ENCODE measurements around the gene NBEA. TPM values are rescaled to one million over a fixed set of nuclear protein-coding genes. Genes with fewer than 3 reads are reported as not detected.

NBEA gene
- total RNA-seq, 2 donors from 2014 or later: 0.62 to 1.2 TPM

- H3K36me3 Mint-ChIP-seq (ENCODE audit: insufficient read depth in 2 of 2): no peaks in the 10 kb centered on the region
- ATAC-seq (replicated peaks in 1 of 2) (no peak), DNase-seq (no peak)
- no peak overlapping the region for H3K4me3 Mint-ChIP-seq
- peaks cover 0 to 1% of the 10 kb centered on the region in 2 donors for H3K9me3 Mint-ChIP-seq
- no peaks in the 10 kb centered on the region for H3K27me3 Mint-ChIP-seq (ENCODE audit: low read depth)
- H3K4me1 Mint-ChIP-seq (ENCODE audit: low read depth): no peaks in the 10 kb centered on the region
- no peak overlapping the region for H3K27ac Mint-ChIP-seq
These were observed 283.1 kb downstream of the NBEA start for GRCh38 chr13:35225159-35225558.

- no peaks in the 10 kb centered on the region for H3K4me1 Mint-ChIP-seq (ENCODE audit: low read depth)
- H3K36me3 Mint-ChIP-seq (ENCODE audit: insufficient read depth in 2 of 2): no peaks in the 10 kb centered on the region
- no peak overlapping the region for H3K27ac Mint-ChIP-seq
These were observed 283.5 kb downstream of the NBEA start for GRCh38 chr13:35225582-35225981.

GRCh38 chr13:35228536-35228935 is 286.5 kb downstream of the NBEA start:
- DNase-seq: no peak
- no peak for ATAC-seq (replicated peaks in 1 of 2)
- H3K27me3 Mint-ChIP-seq (ENCODE audit: low read depth): no peaks in the 10 kb centered on the region
- no peak overlapping the region for H3K4me3 Mint-ChIP-seq
- no peaks in the 10 kb centered on the region for H3K9me3 Mint-ChIP-seq
- H3K36me3 Mint-ChIP-seq (ENCODE audit: insufficient read depth in 2 of 2): no peaks in the 10 kb centered on the region
- H3K27ac Mint-ChIP-seq: no peak overlapping the region
- no peaks in the 10 kb centered on the region for H3K4me1 Mint-ChIP-seq (ENCODE audit: low read depth)

More at GRCh38 chr13:35225582-35225981, 283.5 kb downstream of the NBEA start:
- ATAC-seq (replicated peaks in 1 of 2) (no peak), DNase-seq (no peak)
- H3K9me3 Mint-ChIP-seq: peaks cover 0 to 1% of the 10 kb centered on the region in 2 donors
- no peaks in the 10 kb centered on the region for H3K27me3 Mint-ChIP-seq (ENCODE audit: low read depth)
- no peak overlapping the region for H3K4me3 Mint-ChIP-seq

- H3K4me3 Mint-ChIP-seq: no peak overlapping the region
- DNase-seq (no peak), ATAC-seq (replicated peaks in 1 of 2) (no peak)
- no peaks in the 10 kb centered on the region for H3K36me3 Mint-ChIP-seq (ENCODE audit: insufficient read depth in 2 of 2)
- no peaks in the 10 kb centered on the region for H3K4me1 Mint-ChIP-seq (ENCODE audit: low read depth)
- H3K9me3 Mint-ChIP-seq: no peaks in the 10 kb centered on the region
- no peak overlapping the region for H3K27ac Mint-ChIP-seq
- H3K27me3 Mint-ChIP-seq (ENCODE audit: low read depth): no peaks in the 10 kb centered on the region
These were observed 289.4 kb downstream of the NBEA start for GRCh38 chr13:35231426-35231825.

- Mint-ChIP-seq H3K27ac (no peak overlapping the region), H3K27me3 (ENCODE audit: low read depth) (no peaks in the 10 kb centered on the region), H3K4me1 (ENCODE audit: low read depth) (no peaks in the 10 kb centered on the region), H3K9me3 (peaks cover 0 to 3% of the 10 kb centered on the region in 2 donors), H3K4me3 (no peak overlapping the region), H3K36me3 (ENCODE audit: insufficient read depth in 2 of 2) (no peaks in the 10 kb centered on the region)
- DNase-seq (no peak), ATAC-seq (replicated peaks in 1 of 2) (no peak)
These were observed 296.2 kb downstream of the NBEA start for GRCh38 chr13:35238274-35238673.

- no peak overlapping the region for H3K4me3 Mint-ChIP-seq
- peaks cover 0 to 2% of the 10 kb centered on the region in 2 donors for H3K9me3 Mint-ChIP-seq
- H3K27ac Mint-ChIP-seq: no peak overlapping the region
- peaks cover 0 to 4% of the 10 kb centered on the region in 2 donors for H3K36me3 Mint-ChIP-seq (ENCODE audit: insufficient read depth in 2 of 2)
- no peaks in the 10 kb centered on the region for H3K27me3 Mint-ChIP-seq (ENCODE audit: low read depth)
- ATAC-seq (replicated peaks in 1 of 2) (no peak), DNase-seq (no peak)
- H3K4me1 Mint-ChIP-seq (ENCODE audit: low read depth): no peaks in the 10 kb centered on the region
These were observed 310.6 kb downstream of the NBEA start for GRCh38 chr13:35252536-35253205.

GRCh38 chr13:35255241-35255640 is 313.2 kb downstream of the NBEA start:
- Mint-ChIP-seq H3K27me3 (ENCODE audit: low read depth) (no peaks in the 10 kb centered on the region), H3K4me3 (no peak overlapping the region), H3K36me3 (ENCODE audit: insufficient read depth in 2 of 2) (peaks cover 0 to 2% of the 10 kb centered on the region in 2 donors), H3K27ac (no peak overlapping the region), H3K9me3 (peaks cover 0 to 2% of the 10 kb centered on the region in 2 donors), H3K4me1 (ENCODE audit: low read depth) (no peaks in the 10 kb centered on the region)
- DNase-seq (no peak), ATAC-seq (replicated peaks in 1 of 2) (no peak)

GRCh38 chr13:35256459-35257148 is 314.5 kb downstream of the NBEA start:
- H3K27me3 Mint-ChIP-seq (ENCODE audit: low read depth): no peaks in the 10 kb centered on the region
- DNase-seq (no peak), ATAC-seq (replicated peaks in 1 of 2) (no peak)
- no peaks in the 10 kb centered on the region for H3K4me1 Mint-ChIP-seq (ENCODE audit: low read depth)
- H3K27ac Mint-ChIP-seq: no peak overlapping the region
- no peak overlapping the region for H3K4me3 Mint-ChIP-seq
- H3K9me3 Mint-ChIP-seq: peaks cover 2% of the 10 kb centered on the region in 2 donors
- peaks cover 0 to 4% of the 10 kb centered on the region in 2 donors for H3K36me3 Mint-ChIP-seq (ENCODE audit: insufficient read depth in 2 of 2)

- DNase-seq: no peak
- Mint-ChIP-seq H3K27me3 (ENCODE audit: low read depth) (no peaks in the 10 kb centered on the region), H3K27ac (no peak overlapping the region), H3K9me3 (peaks cover 2 to 3% of the 10 kb centered on the region in 2 donors), H3K4me1 (ENCODE audit: low read depth) (no peaks in the 10 kb centered on the region), H3K36me3 (ENCODE audit: insufficient read depth in 2 of 2) (peaks cover 0 to 10% of the 10 kb centered on the region in 2 donors), H3K4me3 (no peak overlapping the region)
- no peak for ATAC-seq (replicated peaks in 1 of 2)
These were observed 318.2 kb downstream of the NBEA start for GRCh38 chr13:35260316-35260715.

- Mint-ChIP-seq H3K9me3 (peaks cover 5 to 10% of the 10 kb centered on the region in 2 donors), H3K4me3 (no peak overlapping the region), H3K27me3 (ENCODE audit: low read depth) (no peaks in the 10 kb centered on the region), H3K4me1 (ENCODE audit: low read depth) (no peaks in the 10 kb centered on the region), H3K36me3 (ENCODE audit: insufficient read depth in 2 of 2) (peaks cover 7 to 11% of the 10 kb centered on the region in 2 donors), H3K27ac (no peak overlapping the region)
- no peak for DNase-seq
- ATAC-seq (replicated peaks in 1 of 2): no peak
These were observed 324.3 kb downstream of the NBEA start for GRCh38 chr13:35266412-35266811.

GRCh38 chr13:35278917-35279316 is 336.8 kb downstream of the NBEA start:
- no peaks in the 10 kb centered on the region for H3K27me3 Mint-ChIP-seq (ENCODE audit: low read depth)
- no peak overlapping the region for H3K4me3 Mint-ChIP-seq
- H3K9me3 Mint-ChIP-seq: no peaks in the 10 kb centered on the region
- no peak overlapping the region for H3K27ac Mint-ChIP-seq
- no peak for ATAC-seq (replicated peaks in 1 of 2)
- DNase-seq: no peak
- H3K36me3 Mint-ChIP-seq (ENCODE audit: insufficient read depth in 2 of 2): no peaks in the 10 kb centered on the region
- H3K4me1 Mint-ChIP-seq (ENCODE audit: low read depth): no peaks in the 10 kb centered on the region

- ATAC-seq (replicated peaks in 1 of 2) (no peak), DNase-seq (no peak)
- no peak overlapping the region for H3K4me3 Mint-ChIP-seq
- no peak overlapping the region for H3K27ac Mint-ChIP-seq
- no peaks in the 10 kb centered on the region for H3K36me3 Mint-ChIP-seq (ENCODE audit: insufficient read depth in 2 of 2)
- H3K9me3 Mint-ChIP-seq: no peaks in the 10 kb centered on the region
- H3K4me1 Mint-ChIP-seq (ENCODE audit: low read depth): no peaks in the 10 kb centered on the region
- H3K27me3 Mint-ChIP-seq (ENCODE audit: low read depth): no peaks in the 10 kb centered on the region
These were observed 337.4 kb downstream of the NBEA start for GRCh38 chr13:35279500-35279899.

- Mint-ChIP-seq H3K4me1 (ENCODE audit: low read depth) (no peaks in the 10 kb centered on the region), H3K4me3 (no peak overlapping the region), H3K36me3 (ENCODE audit: insufficient read depth in 2 of 2) (no peaks in the 10 kb centered on the region), H3K9me3 (no peaks in the 10 kb centered on the region), H3K27me3 (ENCODE audit: low read depth) (no peaks in the 10 kb centered on the region), H3K27ac (no peak overlapping the region)
- no peak for DNase-seq
- ATAC-seq (replicated peaks in 1 of 2): no peak
These were observed 341.8 kb downstream of the NBEA start for GRCh38 chr13:35283856-35284255.

- H3K27me3 Mint-ChIP-seq (ENCODE audit: low read depth): no peaks in the 10 kb centered on the region
- no peak for DNase-seq
- no peak overlapping the region for H3K27ac Mint-ChIP-seq
- no peaks in the 10 kb centered on the region for H3K4me1 Mint-ChIP-seq (ENCODE audit: low read depth)
- H3K9me3 Mint-ChIP-seq: no peaks in the 10 kb centered on the region
- no peaks in the 10 kb centered on the region for H3K36me3 Mint-ChIP-seq (ENCODE audit: insufficient read depth in 2 of 2)
- no peak for ATAC-seq (replicated peaks in 1 of 2)
- no peak overlapping the region for H3K4me3 Mint-ChIP-seq
These were observed 343.6 kb downstream of the NBEA start for GRCh38 chr13:35285677-35286076.

All from activated T-cell treated with anti-CD3 and anti-CD28 coated beads, Interleukin-2, amount 50 U/mL, for 72 hours (primary cell).